Activated CD4-positive, CD25-positive, alpha-beta regulatory T cell (primary cell): Measurements from ENCODE around the gene SHF.

Source experiments
- DNase-seq, 4 experiments: peaks; one replicate each; lab custom pipeline; 2025; lab: John Stamatoyannopoulos, UW

Gene SHF

GRCh38 chr15:45199136-45199810, 11.5 kb upstream of the SHF start:
- DNase-seq, result peak in 2 of 4 experiments; percentile 10 to 34

DNA sequence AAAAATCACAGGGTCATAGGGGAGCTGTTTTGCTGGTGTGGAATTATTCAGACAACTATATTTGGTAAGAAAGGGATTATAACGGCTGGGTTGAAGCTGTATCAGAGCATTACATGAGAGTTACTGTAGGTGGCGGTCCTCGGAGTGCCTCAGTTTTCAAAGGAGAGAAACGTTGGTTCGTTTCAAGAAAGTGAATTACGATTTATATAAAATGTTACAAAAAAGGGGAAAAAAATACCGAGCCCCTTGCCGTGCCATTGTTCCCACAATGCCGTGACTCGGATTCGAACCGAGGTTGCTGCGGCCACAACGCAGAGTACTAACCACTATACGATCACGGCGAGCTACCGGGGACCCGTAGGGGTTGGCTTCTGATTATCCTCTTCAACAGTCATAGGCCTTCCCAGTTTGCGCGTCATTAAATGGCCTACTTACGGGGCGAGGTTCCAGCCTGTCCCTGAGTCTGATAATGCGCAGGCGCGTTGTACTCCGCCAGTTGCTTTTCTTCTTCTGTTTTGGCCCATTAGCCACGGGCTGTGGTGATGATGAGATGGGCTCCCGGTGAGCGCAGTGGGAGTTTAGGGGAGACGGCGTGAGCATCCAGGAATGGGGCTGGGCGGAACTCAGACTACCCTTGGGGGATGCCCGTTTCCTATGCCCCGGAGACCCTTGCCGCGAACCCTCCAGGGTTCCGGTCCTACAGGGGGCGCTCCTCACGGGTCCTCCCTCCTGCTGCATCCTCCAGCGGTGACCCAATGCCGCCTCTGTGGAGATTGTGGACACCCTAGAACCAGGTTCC, 10.8 kb upstream of the SHF start:
- DNase-seq, result peak; percentile 78 to 89 (median 82)

- no peak for DNase-seq
Measured at GRCh38 chr15:45197512-45197911, 9.7 kb upstream of the SHF start.

- DNase-seq, result no peak
Measured at GRCh38 chr15:45187578-45187893, 230 bp downstream of the SHF start.

DNA sequence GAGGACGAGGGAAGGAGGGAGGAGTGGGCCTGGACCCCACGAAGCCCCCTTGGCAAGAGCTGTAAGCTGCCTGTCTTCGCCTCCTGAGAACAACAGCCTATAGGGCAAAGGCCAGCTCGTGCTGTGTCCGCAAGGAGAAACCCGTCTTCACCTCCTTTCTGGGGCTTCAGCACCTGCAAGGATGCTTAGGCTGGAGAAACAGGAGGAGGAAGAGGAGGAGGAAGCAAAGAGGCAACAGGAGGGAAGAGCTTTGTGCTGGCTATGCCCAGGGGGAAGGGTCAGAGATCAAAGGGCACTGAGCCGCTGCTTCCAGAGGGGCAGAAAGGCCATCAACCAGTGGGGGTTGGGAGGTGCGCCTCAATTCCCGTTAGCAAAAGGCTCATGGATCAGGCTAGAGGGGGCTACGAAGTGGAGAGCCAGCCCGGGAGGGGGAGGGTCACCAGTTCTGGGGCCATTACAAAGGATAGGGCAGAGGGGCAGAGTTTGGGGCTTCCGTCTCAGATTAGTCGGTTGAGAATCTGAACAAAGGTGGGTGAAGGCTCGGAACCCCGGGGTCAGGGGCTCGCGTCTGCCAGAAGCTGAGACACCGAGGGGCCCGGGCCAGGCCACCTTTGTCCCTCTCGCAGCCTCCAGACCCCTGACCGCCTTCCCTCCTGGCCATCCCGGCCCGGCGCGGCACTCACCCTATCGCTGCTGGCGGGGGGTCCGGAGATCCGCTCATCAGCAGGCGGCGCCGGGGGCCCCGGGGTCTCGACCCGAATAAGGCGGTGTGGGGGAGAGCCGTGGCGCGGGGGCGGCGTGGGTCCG, 792 bp downstream of the SHF start:
- no peak for DNase-seq

DNA sequence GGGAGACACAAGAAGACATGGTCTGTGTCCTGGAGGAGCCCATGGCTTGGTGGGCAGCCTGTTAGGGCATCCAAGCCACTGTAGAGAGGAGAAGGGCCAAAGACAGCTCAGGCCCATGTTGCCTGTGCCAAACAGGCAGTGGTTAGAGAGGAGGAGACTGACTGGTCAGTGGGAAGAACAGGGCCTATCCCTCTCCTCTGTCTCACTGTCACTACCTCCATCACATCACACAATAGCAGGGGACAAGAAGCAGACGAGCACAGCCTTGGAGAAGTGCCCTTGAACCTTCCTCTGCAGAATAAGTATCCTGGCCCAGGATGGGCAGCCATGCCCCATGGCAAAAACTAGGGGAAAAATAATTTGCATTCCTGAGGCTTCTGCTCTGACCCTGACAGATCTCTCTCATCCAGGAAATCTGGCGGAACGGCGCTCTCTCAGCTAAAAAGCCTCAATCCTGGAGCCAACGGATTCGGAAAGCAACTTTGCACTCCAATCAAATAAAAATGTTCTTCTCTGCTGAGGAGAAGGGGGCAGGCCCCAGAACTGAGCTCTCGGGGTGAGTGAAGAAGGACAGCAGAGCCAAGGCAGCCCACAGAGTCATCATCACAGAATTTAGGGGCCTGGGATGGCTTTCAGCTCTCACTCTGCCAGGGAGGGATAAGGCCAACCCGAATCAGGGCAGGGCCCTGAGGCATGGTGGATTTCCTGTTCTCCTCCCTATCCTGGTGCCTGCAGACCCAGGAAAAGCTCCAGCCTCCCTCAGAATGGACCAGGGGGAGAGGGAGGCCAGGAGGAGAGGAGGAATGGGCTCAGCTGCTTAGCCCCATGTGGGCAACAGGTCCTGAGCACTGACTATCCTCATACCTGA, 1.6 kb downstream of the SHF start:
- no peak for DNase-seq

DNA sequence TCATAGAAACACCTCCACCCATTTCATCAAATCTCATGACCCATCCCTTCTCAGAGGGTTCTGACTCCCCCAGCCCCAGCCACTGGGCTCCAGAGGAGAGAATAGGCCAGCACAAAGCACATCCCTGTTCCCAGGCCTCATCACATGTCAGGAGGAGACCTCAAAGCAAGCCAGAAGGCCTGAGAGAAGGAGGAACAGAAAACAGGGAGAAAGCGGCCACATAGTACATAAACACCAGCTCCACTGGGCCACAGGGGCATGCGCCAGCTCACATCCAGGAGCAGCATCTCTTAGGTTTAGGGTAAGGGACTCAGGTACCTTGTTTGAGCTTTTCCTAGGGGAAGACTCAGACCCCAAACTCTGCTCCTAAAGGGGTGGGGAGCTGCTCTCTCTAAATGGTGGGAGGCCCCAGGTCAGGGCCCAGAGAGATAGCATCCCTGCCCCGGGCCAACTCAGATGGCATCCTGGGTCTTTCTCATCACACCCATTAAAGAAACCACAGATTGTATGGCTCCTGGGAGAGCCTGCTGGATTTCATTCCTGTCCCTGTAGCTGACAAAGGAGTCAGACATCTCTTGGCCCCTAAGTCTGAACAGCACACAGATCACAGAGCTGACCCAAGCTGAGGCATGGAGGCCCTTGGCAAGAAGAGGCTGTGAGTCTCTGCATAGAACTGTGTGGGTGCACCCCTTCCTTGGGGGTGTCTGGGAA, 2.5 kb downstream of the SHF start:
- DNase-seq, result no peak

DNA sequence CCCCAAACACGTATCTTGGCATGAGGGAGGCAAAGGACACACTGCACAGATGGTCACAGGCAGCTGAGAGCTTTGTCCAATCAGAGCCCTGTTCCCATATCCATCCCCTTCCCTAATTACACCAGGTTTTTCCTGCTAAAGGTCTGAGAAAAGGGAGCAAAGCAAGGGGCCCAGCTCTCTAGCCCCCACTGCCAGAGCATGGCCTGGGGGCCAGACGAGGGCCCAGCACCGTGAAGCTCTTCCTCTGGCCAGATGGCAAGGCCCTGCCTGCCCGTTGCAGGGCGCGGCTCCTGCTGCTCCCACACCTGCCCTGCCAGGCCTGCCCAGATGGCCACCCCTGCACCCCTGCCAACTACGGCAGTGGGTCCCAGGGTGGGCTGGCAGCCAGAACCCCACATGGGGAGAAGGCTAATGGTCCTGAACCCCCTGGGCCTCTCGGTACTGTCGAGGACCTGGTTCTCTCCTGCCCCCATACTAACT, 3.2 kb downstream of the SHF start:
- no peak for DNase-seq

DNA sequence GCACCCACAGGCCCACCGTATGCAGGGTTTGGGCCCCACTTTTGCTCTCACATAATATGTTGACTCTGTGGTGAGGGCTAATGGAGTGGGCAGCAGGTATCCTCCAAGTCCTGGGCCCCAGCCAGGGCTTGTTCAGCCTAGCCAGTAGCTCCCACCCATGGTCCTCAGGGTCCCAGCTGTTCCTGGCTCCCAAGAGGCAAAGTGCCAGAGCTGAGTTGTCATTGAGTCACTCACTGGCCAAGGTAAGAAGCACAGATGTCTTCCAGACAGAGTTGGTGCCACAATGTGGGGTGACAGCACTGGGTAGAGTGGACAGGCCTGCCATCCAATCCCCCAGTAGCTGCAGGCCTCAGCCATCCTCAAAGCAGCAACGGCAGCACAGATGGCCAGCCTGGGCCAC, 4.3 kb downstream of the SHF start:
- no peak for DNase-seq

DNA sequence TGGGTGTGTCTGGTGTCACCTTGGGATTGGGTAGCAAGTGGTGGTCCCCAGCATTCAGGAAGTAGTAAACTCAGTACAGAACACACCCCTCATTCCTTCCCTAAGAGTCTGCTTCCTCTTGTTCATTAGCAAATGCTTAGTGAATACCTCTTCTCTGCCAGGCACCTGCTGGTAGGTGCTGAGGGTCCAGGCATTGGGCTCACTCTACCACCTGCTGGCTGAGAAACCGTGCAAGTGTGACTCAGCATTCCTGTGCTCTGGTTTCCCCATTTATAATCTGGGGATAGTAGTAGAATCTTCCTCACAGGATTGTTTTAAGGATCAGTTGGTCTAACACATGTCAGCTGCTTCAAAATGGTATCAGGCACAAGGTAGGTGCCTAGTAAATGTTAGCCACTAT, 4.8 kb downstream of the SHF start:
- no peak for DNase-seq

DNA sequence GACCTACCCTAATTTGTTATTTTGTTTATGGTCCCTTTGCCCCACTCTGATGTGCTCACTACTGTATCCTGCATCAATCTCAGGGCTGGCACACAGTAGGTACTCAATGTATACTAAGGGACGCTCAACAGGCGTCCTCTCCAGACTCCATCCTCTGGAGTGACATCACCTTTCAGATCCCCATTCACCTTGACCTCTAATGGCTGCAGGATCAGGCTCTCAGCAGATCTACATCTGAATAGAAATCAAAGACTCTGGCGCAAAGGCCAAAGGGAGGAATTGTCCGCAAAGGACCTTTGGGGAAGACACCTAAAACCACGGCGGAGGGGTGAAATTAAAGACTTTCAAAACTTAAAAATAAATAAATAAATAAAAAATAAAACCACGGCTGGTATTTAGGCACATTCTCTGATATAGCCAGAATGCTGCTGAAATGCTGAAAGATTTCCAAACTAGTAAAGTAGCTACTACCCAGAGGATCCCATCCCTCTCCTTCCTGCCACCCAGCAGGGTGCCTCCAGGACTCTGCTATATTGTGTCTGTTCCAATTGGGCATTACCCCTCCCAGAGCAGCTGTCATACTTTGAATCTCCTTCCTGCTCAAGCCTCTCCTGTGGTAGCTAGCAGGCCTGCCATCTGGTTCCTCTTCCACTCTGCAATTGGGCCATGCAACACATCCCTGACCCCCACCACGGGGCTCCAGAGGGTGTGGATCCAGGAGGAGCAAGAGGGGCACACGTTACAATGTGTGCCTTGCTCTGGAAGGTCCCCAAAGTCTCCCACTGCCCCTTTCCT, 6.1 kb downstream of the SHF start:
- no peak for DNase-seq

DNA sequence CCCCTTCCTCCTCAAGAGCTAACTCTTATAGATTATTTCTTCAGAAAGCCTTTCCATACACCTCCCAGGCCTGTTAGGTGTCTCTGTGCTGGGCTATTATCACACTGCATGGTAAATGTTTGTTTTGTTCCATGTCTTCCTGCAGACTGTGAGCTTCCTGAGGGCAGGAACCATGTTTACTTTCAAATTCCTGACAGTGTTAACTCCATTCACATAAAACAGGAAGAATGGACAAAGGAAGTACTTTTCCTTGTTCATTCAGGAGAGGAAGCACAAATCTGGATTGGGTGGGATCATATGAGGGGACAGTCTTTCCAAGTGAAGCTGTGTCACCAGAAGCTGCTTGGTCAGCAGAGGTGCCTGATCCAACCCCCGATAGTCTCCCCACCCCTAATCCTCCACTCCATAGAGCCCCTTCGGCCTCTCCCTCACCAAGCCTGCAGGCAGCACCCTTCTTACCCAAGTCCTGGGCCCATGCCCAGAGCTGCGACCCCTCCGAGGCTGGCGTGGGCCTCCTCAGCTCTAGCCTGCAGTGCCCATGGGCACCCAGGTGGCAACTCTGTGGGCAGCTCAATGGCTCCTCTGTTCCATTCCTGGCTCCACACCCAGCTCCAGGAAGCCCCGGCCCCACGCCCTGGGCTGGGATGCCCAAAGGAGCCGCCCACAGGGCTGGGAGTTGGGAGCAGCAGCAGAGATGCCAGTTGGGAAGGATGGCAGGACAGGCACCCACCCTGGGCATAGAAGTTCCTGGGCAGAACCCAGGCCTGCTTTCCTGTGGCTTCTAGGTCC, 6.9 kb downstream of the SHF start:
- DNase-seq, result no peak

GRCh38 chr15:45180201-45180600, 7.6 kb downstream of the SHF start:
- DNase-seq, result no peak

- peak; percentile 10 to 32 (median 27) for DNase-seq
Measured at GRCh38 chr15:45179221-45179985, 8.4 kb downstream of the SHF start.

DNA sequence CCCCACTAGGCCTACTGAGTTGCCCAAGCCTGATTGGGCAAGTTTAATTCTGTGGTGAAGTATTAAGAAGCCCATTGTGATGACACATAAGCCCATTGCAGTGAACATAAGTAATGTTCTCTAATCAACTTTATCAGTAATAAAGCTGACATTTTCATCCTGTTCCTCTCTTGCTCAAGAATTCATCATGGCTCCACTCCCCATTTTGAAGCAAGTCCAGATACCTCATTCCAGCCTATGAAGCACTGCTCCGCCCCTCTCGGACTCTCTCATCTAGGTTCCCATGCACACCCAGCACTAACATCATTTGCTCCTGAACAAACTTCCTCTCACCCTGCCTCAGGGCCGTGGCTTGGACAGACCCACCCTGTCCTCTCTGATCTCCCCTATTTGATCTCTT, 10.5 kb downstream of the SHF start:
- no peak for DNase-seq

DNA sequence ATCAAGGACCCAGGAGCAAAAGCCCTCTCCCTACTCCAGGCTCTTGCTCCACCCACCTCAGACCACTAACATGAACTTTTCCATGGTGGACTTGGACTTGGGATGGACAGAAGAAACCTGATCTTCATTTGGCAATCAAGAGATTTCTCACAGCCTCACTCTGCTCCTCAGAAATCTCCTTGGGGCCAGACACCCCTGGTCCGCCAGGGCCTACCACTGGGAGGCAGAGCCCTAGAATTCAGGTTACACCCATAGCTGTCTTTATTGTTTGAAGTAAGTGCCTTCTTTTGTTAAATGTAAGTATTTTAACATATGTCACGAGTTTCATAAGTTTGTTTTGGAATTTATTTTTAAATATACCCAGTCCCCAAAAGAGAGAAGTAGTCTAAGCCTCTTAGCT, 13.2 kb downstream of the SHF start:
- no peak for DNase-seq

GRCh38 chr15:45174069-45174468, 13.7 kb downstream of the SHF start:
- no peak for DNase-seq

- DNase-seq, result no peak
Measured at GRCh38 chr15:45171912-45172311, 15.9 kb downstream of the SHF start.
